Occipital lobe (tissue), 2 donors: ENCODE measurements around the gene ECI1. TPM values are rescaled to one million over a fixed set of nuclear protein-coding genes. Genes with fewer than 3 reads are reported as not detected.
"Not testable (repeated sequence)": the region's sequence is repeated elsewhere in the genome, so short reads cannot be mapped to it uniquely, and the experiment has no call there.

Experiments
- DNase-seq: peaks from one replicate; lab custom pipeline; 2025; lab: John Stamatoyannopoulos, UW
- total RNA-seq: library from RNA; depleted of rRNA; stranded (reverse); fragments of >200 nt; gene quantifications from one replicate; pipeline ENCODE4 v1.2.3, GENCODE V29; 2014

The ECI1 gene
- total RNA-seq, 1 donor from 2014 or later: 8.1 TPM

DNA sequence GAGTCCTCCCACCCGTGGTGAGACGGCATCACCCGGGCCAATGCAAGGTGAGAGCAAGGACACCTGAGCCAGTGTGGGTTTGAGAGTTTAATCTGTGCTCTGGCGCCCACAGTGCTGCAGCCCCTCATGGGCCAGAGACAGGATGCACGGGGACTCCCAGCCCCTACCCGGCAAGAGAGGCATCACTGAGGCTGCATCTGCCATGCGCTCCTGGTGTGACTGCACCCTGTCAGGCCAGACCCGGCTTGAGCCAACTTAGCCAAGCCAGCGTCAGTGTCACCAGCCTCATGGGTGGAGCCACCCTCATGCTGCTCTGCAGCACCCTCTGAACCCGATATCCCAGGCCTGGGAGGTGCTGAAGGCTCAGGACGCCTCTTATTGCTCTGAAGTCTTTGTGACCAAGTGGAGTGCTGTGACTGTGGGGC is 39.5 kb downstream of the ECI1 start:
- no peak for DNase-seq

DNA sequence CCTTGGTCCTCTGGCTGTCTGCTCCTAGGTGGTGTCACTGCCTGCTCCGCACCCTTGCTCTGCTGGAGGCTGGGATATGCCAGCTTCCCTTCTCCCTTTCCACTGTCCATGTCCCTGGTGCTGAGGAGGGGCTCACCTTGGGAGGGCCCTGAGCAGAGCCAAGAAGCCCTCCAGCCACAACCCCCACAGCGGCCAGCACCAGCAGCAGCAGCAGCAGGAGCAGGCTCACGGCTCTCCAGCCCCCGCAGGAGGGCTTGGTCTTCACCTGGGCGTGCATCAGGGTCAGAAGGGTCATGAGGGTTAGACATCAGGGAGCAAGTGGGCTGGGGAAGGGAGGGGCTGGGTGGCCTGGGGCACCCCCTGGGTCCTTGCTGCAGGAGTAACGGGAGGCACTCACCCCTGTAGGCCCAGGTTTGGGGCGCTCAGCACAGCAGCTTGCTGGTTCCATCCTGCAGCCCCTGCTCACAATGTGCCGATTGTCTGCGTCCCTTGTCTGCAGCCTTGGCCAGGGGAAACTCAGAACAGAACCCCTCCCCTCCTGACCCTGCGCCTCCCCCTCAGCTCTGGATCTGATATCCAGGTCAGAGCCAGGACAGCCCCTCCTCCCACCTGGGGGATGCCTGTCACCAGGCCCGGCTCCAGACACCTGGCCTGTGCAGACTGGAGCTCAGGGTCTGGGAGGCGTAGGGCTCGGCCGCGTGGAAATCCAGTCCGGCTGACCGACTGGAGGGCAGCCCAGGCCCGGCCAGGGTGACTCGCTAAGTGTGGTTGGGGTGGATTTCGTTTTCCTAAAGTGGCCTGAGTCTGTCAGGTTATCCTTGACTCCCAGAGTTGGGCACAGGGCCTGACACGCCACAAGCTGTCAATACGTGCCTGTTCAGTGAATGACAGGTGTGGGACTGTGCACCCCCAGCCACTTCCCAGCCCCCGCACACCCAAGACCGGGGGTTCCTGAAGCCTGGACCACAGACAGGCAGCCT is 40.7 kb downstream of the ECI1 start, which contains the start of gene BRICD5:
TSS of gene BRICD5 (minus strand) at position 478 of the 980 bp plus-strand sequence. CDS start at position 448, 30 bp downstream.
- no peak for DNase-seq

DNA sequence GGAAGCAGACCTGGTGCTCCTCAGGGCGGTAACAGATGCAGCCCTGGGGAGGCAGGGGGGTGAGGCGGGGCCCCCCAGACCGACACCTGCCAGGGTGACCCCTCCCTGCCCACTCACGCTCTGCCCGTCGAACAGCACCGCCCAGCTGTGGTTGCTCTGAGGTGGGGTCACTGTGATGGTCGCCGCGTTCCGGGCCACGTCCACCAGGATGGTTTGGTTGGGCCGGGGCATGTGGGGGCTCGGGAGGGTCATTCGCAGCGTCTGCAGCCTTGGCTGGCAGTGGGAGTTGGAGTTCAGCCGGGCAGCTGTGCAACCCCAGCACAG is 41.4 kb downstream of the ECI1 start:
- no peak for DNase-seq

DNA sequence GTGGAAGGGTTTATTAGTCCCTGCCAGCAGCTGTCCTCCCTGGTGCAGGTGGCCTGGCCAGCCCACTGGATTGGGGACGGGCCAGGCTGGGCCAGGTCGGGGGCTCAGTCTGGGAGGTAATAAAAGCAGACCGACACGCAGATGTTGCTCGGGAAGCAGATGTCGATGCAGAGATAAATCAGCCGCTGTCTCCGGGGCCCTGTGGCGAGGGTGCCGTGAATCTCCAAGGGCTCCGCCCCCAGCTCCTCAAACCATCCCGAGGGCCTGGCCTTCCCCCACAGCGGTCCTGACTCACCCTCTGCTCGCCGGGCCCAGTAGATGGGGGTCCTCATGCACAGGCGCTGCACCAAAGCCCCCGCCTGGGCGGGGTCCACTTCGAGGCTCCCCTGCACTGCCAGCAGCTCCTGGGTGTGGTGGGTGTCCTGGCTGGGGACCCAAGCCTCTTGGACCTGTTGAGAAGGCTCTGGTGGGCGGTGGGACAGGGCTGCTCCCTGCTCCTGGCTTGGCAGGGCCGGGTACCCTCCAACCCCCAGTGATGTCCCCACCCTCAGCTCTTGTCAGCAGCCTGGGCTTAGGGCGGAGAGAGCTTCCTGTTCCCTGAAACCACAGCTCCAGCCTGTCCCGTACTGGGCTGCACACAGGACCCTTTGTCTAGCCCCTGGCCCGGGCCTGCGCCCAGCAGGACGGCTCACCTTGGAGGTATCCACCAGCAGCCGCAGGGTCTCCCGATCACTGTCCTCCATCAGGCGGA is 42.0 kb downstream of the ECI1 start:
- no peak for DNase-seq

DNA sequence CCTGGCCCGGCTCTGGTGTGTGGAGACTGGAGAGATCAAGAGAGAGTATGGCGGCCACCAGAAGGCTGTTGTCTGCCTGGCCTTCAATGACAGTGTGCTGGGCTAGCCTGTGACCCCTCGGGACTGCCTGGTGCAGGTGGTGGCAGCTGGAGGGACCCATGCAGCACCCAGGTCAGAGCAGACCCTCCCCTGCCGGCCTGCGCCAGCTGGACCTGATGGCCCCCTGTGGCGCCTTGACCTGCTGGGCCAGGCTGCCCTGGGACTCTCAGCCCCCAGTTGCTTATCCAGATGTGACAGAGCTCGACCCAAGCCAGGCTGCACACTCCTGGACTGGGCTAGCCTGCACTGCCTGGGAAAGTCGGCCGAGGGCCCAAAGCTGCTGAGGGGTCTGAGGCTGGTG is 42.6 kb downstream of the ECI1 start:
- DNase-seq: no peak

DNA sequence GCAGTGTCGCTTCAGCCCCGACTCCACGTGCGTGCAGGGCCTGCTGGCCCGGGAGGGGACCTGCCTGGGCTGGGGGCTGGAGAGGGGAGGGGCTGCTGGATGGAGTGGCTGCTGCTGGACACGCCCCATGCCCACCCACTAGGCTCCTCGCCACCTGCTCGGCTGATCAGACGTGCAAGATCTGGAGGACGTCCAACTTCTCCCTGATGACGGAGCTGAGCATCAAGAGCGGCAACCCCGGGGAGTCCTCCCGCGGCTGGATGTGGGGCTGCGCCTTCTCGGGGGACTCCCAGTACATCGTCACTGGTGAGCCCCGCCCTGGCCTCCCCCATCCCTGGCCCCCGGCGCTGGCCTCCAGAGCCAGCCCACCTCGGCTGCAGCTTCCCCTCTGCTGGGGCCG is 43.1 kb downstream of the ECI1 start:
- DNase-seq: no peak

DNA sequence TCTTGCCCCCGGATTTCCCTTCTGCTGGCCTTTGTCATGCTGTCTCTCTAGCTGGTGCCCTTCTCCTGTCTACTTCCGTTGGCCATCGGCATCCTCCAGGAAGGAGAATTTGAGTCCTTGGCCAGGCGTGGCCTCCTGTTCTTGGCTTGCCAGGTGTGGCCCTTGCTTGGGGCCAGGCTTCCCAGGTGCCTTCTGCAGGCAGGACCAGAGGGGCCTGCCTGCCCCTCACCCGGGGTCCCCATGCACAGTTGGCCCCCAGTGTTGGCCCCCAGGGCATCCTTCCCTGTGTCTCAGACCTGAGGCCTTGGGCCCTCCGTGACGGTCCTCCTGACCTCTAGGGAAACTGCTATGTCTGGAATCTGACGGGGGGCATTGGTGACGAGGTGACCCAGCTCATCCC is 43.5 kb downstream of the ECI1 start:
- no peak for DNase-seq

DNA sequence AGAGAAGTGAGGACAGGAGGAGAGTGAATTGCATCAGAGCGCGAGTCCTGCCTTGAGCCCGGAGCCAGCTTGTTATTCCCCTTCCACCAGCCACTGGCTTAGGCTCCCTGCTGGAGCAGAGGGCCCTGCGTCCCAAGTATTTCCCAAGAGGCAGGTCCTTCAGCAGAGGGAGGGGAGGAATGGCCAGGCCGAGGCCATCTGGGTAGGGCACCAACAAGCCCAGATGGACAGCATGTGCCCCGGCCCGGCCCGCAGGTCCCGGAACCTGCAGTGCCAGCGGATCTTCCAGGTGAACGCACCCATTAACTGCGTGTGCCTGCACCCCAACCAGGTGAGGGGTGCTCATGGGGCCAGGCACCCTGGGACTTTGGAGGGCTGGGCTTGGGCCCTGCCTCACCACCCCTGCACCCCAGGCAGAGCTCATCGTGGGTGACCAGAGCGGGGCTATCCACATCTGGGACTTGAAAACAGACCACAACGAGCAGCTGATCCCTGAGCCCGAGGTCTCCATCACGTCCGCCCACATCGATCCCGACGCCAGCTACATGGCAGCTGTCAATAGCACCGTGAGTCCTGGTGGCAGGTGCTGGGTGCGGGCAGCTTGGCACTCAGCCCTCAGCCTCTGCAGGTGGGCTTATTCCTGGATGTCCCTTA is 44.5 kb downstream of the ECI1 start:
- DNase-seq: no peak

DNA sequence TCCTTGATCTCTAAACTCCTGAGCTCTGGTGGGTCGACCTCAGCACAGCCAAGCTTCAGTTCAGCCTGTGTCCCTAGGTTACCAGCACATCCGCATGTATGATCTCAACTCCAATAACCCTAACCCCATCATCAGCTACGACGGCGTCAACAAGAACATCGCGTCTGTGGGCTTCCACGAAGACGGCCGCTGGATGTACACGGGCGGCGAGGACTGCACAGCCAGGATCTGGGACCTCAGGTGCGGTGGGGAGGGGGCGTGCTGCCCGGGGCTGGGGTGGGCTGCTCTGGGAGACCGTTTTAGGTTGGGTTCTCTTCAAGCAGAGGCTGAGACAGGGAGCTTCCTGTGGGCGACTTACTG is 45.0 kb downstream of the ECI1 start:
- no peak for DNase-seq

DNA sequence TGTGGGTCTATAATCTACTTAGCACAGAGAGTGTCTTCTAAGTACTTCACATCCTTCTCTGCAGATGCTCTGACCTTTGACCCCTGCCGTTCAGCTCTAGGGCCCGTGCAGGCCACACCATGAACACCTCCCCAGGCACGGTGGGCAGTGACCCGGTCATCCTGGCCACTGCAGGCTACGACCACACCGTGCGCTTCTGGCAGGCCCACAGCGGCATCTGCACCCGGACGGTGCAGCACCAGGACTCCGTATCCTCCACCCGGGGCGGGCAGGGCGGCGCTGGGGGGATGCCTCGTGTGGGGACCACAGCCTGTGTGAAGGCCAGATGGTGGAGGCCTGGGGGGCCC is 45.4 kb downstream of the ECI1 start:
- DNase-seq: no peak

DNA sequence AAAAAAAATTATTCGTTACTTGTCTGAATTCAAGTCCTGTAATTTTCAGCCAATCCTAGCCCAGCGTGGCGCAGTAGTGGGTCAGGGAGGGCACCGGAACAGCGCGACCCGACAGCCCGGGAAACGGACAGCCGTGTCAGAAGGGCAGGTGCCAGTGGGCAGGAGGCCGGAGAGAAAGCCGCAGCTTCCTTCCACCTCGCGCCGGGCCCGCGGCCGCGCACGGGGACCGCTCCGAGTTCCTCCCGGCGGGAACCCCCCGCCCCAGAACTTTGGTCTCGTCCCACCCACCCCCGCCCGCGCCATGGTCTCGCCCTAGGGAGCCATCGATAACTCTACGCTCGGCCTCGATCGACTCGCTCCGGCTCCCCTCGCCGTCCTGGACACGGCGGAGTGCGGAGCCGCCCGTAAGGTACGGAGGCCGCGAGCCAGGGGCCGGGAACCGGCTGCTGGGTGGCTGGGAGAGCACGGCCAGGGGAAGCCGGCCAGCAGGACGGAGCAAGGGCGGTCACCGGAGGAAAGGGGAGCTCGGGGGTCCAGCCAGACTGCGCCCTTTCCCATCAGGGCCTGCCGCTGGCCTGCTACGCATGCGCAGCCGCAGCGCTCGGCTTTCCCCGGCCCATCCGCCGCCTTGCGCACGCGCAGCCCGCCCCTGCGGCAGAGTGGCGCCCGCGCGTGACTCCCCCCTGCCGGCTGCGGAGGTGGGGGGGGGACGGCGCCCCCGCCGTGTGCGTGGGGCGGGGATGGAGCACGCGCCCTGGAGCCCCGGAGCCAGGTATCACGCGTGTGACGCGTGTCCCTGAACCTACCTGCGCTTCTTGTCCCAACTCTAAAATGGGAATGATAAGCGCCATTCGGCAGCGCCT is 46.1 kb downstream of the ECI1 start, which contains the start of gene MLST8:
TSS of gene MLST8 (plus strand) at position 351 of the 863 bp plus-strand sequence. CDS start 632 bp downstream, outside the sequence.
- DNase-seq: peak; percentile 85

DNA sequence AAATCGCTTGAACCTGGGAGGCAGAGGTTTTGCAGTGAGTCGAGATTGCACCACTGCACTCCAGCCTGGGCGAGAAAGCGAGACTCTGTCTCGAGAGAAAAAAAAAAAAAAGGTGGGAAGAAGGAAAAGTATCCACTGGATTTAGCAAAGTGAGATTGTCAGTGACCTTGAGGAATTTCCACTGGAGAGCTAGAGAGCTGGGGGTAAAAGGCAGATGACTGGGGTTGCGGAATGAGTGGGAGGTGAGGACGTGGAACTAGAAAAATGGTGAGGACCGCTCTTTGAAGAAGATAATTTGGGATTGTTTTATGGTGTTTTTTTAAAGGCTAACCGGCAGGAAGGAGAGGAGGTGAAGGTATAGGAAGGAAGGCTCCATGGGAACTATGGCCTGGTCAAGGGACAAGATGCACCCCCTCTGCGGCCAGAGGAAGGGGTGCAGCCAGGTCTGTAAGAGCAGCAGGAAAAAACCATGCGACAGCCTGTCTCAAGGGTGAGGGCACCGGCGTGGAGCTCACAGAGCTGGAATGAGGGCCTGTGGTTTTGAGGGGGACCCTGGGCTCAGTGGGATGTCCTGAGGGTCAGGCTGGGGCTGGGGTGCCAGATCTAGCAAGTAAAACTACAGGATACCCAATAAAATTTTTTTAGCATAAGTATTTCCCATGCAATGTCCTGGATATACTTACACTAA is 46.8 kb downstream of the ECI1 start:
- no peak for DNase-seq

DNA sequence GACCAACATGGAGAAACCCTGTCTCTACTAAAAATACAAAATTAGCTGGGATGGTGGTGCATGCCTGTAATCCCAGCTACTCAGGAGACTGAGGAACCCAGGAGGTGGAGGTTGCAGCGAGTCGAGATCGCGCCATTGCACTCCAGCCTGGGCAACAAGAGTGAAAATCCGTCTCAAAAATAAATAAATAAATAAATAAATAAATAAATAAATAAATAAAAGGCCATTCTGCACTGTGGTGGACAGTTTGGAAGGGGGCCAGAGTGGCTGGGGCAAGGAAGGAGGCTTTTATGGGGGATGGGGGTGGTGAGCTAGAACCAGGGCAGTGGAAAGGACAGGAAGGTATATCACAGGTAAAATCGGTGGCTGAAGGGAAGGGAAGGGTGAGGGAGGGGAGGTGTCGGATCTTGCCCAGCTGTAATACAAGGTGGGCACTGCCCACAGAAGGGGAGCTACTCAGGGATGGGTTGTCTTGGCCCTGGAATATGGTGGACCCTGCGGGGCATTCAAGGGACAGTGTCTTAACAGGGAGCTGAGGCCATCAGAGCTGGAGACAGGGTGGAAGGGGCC is 48.2 kb downstream of the ECI1 start:
- DNase-seq: not testable (repeated sequence)

DNA sequence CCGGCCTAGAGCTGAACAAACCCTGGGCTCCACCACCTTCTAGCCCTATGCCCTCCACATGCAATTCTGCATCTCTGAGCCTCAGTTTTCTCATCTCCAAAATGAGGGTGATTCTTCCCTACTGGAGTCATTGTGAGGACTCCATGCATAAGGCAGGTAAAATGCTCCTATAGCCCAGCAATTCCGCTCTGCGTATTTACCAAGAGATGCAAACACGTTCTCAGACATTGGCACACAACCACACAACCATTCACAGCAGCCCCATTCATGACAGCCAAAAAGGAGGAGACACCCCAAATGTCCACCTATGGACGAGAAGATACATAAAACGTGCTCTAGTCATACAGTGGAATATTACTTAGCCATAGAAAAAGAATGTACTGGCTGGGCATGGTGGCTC is 51.1 kb downstream of the ECI1 start:
- DNase-seq: no peak

DNA sequence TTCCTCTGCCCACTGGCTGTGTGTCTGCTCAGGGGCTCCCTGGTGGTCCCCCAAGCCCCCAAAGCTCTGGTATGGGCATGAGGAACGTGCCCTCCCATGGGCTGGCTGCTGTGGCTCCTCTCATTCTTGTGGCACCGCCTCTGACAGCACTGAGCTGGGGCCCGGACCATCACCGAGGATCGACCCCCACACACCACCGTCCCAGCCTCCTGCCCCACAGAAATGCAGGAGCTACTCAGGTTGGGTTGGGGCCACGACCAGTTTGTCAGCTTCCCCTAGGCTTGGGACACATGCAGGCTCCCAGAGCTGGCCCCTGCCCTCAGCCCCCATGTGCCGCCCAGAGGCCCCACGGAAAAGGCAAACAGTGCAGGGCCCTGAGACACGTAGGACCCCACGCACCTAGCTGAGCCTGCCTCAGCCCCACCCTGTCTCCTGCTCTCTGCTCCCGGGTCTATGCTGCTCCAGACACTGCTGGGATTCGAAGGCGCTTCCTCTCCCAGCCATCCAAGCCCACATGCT is 51.7 kb downstream of the ECI1 start:
- no peak for DNase-seq

DNA sequence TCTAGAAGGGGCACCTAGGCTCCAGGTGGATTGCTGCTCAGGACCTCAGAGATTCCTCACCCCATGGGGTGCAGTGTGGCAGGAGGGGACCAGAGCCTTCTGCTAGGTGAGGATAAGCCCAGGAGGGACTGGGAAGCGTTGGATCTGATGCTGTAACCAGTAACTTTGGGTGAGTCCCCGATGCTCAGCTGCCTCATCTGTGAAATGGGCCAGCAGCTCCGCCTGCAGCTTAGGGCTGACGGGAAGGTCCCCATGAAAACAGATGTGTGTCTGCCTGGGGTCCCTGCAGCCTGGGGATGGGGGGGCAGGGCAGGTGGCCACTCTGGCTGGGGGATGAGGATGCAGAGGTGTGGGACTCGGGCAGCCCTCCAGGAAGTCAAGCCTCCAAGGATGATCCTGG is 52.3 kb downstream of the ECI1 start:
- no peak for DNase-seq

DNA sequence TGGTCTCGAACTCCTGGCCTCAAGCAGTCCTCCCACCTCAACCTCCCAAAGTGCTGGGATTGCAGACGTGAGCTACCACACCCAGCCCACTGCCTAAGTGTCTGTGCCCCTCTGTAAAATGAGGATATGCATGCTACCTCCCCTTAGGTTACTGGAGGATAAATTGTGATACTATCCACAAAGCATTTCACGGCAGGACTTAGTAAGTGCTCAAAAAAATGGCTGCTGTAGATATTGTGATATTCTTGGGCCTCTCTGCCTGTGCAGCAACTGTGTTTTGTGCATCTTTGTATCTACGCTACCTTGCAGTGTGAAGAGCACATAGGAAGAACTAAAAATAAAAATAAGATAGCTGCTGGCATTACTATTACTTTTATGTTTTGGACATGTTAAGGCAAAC is 53.1 kb downstream of the ECI1 start:
- DNase-seq: no peak

DNA sequence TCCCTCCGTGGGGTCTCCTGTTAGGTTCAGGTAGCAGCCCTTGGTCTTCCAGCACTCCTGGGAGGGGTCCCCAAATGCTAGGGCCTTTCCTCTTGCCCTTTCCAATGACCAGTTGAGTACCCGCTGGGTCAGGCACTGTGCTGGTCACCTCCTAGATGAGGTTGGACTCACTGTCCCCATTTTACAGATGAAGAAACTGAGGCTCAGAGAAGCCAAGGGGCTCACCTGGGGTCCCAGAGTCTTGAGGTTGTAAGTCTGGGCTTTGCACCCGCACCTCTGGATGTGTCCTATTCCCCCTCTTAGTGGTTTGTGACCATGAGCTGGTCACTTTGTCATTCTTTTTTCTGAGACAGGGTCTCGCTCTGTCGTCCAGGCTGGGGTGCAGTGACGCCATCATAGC is 53.6 kb downstream of the ECI1 start:
- no peak for DNase-seq

DNA sequence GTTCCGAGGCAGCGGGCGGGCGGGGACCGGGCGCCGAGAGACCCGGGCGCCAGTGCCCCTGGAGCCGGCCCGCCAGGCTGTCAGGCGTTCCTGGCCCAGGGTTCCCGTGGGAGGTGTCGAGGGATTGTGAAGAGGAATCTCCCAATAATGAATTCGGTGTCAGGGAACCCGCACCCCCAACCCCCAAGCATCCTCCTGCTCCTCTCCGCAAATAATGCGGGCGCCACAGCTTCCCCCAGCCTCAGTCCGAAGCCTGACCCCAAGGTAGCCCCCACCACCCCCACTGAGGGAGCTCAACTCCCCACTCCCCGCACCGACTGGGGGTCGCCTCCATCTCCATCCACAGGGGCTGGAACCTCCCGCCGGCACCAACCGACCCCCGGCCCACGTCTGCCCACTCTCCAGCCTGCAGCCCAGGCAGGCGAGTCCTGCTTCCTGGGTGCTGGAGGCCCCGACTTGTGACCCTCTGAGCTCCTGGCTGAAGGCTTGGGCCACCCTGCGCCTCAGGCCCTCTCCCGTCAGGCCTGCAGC is 54.3 kb downstream of the ECI1 start:
- no peak for DNase-seq
